PFSK-1 (cell line): ENCODE data around the gene CEP162.

Experiments
- FOXP2 ChIP-seq: optimal IDR thresholded peaks from 2 replicates; pipeline ENCODE3; 2011; ENCODE audit warnings: borderline replicate concordance, control low read depth, inconsistent platforms; ENCODE audit not compliant: insufficient read depth; ENCODE audit errors: extremely low read length, extremely low read depth
- POLR2AphosphoS5 ChIP-seq: IDR thresholded peaks from 2 replicates; pipeline ENCODE4 v1.6.1; 2012; ENCODE audit warnings: low read depth, mild to moderate bottlenecking, control low read depth, low read length, moderate library complexity
- REST ChIP-seq, 2 experiments: IDR thresholded peaks; 2 replicates each; pipeline versions ENCODE4 v1.6.1 to v1.8.0; 2011 to 2012; ENCODE audit warnings: low read depth in 2 of 2, low read length in 2 of 2, control low read depth in 1 of 2, inconsistent platforms in 1 of 2, mild to moderate bottlenecking in 1 of 2, moderate library complexity in 1 of 2; ENCODE audit not compliant: insufficient read depth in 1 of 2
- SIN3A ChIP-seq: IDR thresholded peaks from 2 replicates; pipeline ENCODE4 v1.6.1; 2012; ENCODE audit warnings: mild to moderate bottlenecking, low read length, moderate library complexity, borderline replicate concordance; ENCODE audit not compliant: insufficient read depth
- TAF1 ChIP-seq: IDR thresholded peaks from 2 replicates; pipeline ENCODE4 v1.6.1; 2012; ENCODE audit warnings: low read length, control low read depth, borderline replicate concordance; ENCODE audit not compliant: insufficient read depth

- no peak for TF ChIP-seq TAF1
- no peak for TF ChIP-seq POLR2AphosphoS5
- no peak for TF ChIP-seq REST (IDR thresholded peaks at IDR 0.05; ENCODE audit: insufficient read depth in 1 of 2, low read depth in 2 of 2, low read length in 2 of 2)
- no peak for TF ChIP-seq SIN3A
- no peak for TF ChIP-seq FOXP2
Observed at GRCh38 chr6:84251891-84252539, 24.6 kb upstream of the CEP162 start.
